Skeletal muscle satellite cell (primary cell): ENCODE data around the gene PKD1L1. TPM values are rescaled to one million over a fixed set of nuclear protein-coding genes. Genes with fewer than 3 reads are reported as not detected.
"Not testable (repeated sequence)": the region's sequence is repeated elsewhere in the genome, so short reads cannot be mapped to it uniquely, and the experiment has no call there.

ENCODE experiments used
- H3K27me3 ChIP-seq: 2 replicates; pipeline ENCODE4 v1.7.0; 2013; ENCODE audit warnings: low read length; ENCODE audit not compliant: control insufficient read depth, insufficient read depth
- H3K36me3 ChIP-seq: 2 replicates; pipeline ENCODE4 v1.7.0; 2013; ENCODE audit warnings: mild to moderate bottlenecking, control low read depth, low read length; ENCODE audit not compliant: insufficient read depth
- H3K4me1 ChIP-seq: 2 replicates; pipeline ENCODE4 v1.7.0; 2013; ENCODE audit warnings: low read length; ENCODE audit not compliant: control insufficient read depth, insufficient read depth
- H3K4me2 ChIP-seq: 2 replicates; pipeline ENCODE4 v1.7.0; 2013; ENCODE audit warnings: mild to moderate bottlenecking, low read length
- H3K4me3 ChIP-seq: 2 replicates; pipeline ENCODE4 v1.7.0; 2013; ENCODE audit warnings: low read length
- H3K9ac ChIP-seq: 2 replicates; pipeline ENCODE4 v1.7.0; 2013; ENCODE audit warnings: mild to moderate bottlenecking, low read depth, low read length, moderate library complexity
- H3K9me3 ChIP-seq: replicated peaks from 2 replicates; pipeline ENCODE4 v1.7.0; 2013; ENCODE audit warnings: mild to moderate bottlenecking, control low read depth, low read length
- total RNA-seq: library from RNA; depleted of rRNA; stranded (reverse); fragments of >200 nt; gene quantifications from 2 replicates; pipeline ENCODE4 v1.2.3, GENCODE V29; 2012; rRNA removed

PKD1L1 gene
- under 0.01 TPM in 2 replicates for total RNA-seq

- H3K4me2 ChIP-seq: no peak within 1 kb of the TSS
- no peaks in the 10 kb centered on the region for H3K36me3 ChIP-seq
- H3K27me3 ChIP-seq: no peaks in the 10 kb centered on the region
- peaks cover 6% of the 10 kb centered on the region for H3K4me1 ChIP-seq
- no peak within 1 kb of the TSS for H3K4me3 ChIP-seq
- no peak within 1 kb of the TSS for H3K9ac ChIP-seq
- no peaks in the 10 kb centered on the region for H3K9me3 ChIP-seq
Observed at GRCh38 chr7:47948141-47948790, at the start of gene PKD1L1. Gene PKD1L1, minus strand, starts transcription at chr7:47948466. Its CDS starts 26 bp downstream, at chr7:47948440.

- Histone ChIP-seq H3K9ac (no peak overlapping the region), H3K9me3 (no peaks in the 10 kb centered on the region), H3K4me2 (peak overlapping the region; percentile 90), H3K36me3 (no peaks in the 10 kb centered on the region), H3K4me3 (no peak overlapping the region), H3K27me3 (no peaks in the 10 kb centered on the region), H3K4me1 (peaks cover 3% of the 10 kb centered on the region)
Observed at GRCh38 chr7:47992446-47992845, 44.2 kb upstream of the PKD1L1 start.

DNA sequence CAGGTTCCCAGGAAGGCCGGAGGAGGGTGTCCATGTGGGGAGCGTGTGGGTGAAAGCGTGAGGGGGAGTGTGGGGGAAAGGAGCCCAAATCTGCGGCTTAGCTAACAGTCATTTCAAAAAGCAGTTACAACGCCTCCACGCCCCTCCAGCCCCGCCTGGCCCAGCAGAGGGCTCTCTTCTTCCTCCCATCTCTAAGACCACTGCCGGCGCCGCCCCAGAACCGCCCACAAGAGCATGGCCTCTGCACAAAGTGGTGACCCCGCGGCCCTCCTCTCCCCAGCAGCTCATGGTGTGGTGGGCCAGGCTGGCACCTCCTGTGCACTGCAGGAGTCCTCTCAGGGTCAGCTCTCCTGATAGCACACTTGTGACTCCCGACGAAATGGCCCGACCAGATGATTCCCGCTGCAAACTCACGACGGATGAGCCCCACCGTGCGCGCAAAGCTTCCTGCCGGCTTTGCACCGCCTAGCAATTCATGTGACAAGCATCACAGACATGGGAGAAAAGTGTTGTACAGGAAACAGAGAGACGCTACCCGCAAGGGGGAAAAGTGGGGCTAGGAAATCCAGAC is 43.6 kb upstream of the PKD1L1 start:
- Histone ChIP-seq H3K4me2 (peak overlapping the region; percentile 90), H3K4me3 (peak overlapping the region; percentile 72), H3K9ac (no peak overlapping the region), H3K9me3 (no peaks in the 10 kb centered on the region), H3K27me3 (no peaks in the 10 kb centered on the region), H3K4me1 (peaks cover 3% of the 10 kb centered on the region), H3K36me3 (no peaks in the 10 kb centered on the region)

- H3K4me2 ChIP-seq: peak overlapping the region; percentile 90
- H3K9ac ChIP-seq: no peak overlapping the region
- peak overlapping the region; percentile 72 for H3K4me3 ChIP-seq
- H3K27me3 ChIP-seq: no peaks in the 10 kb centered on the region
- H3K4me1 ChIP-seq: peaks cover 3% of the 10 kb centered on the region
- no peaks in the 10 kb centered on the region for H3K9me3 ChIP-seq
- no peaks in the 10 kb centered on the region for H3K36me3 ChIP-seq
Observed at GRCh38 chr7:47991270-47991669, 43.0 kb upstream of the PKD1L1 start.

DNA sequence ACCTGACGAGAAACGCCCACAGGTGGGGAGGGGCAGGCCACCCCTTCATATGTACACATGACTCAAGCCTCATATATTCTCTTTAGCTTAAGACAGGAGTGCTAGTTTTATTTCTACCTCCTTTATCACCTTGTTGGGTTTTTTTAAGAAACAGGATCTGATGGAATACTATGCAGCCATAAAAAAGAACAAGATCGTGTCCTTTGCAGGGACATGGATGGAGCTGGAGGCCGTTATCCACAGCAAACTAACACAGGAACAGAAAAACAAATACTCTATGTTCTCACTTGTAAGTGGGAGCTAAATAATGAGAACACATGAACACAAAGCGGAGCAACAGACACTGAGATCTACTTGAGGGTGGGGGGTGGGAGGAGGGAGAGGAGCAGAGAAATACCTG is 42.3 kb upstream of the PKD1L1 start:
- Histone ChIP-seq H3K9ac (no peak overlapping the region), H3K4me3 (no peak overlapping the region)

DNA sequence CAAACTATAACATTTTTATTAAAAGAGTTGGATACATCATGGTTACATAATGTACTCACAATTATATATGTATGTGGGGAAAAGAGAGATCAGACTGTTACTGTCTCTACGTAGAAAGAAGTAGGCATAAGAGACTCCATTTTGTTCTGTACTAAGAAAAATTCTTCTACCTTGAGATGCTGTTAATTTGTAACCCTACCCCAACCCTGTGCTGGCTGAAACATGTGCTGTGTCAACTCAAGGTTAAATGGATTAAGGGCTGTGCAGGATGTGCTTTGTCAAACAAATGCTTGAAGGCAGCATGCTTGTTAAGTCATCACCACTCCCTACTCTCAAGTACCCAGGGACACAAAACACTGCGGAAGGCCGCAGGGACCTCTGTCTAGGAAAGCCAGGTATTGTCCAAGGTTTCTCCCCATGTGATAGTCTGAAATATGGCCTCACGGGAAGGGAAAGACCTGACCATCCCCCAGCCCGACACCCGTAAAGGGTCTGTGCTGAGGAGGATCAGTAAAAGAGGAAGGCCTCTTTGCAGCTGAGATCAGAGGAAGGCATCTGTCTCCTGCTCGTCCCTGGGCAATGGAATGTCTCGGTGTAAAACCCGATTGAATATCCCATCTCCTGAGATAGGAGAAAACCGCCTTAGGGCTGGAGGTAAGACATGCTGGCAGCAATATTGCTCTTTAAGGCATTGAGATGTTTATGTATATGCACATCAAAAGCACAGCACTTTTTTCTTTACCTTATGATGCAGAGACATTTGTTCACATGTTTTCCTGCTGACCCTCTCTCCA is 41.5 kb upstream of the PKD1L1 start:
- not testable (repeated sequence) for H3K9ac ChIP-seq, H3K4me2 ChIP-seq, H3K4me3 ChIP-seq, H3K27me3 ChIP-seq, H3K4me1 ChIP-seq, H3K9me3 ChIP-seq, H3K36me3 ChIP-seq

More for the DNA sequence above, 42.3 kb upstream of the PKD1L1 start:
- Histone ChIP-seq H3K36me3 (no peaks in the 10 kb centered on the region), H3K27me3 (no peaks in the 10 kb centered on the region), H3K4me2 (no peak overlapping the region), H3K4me1 (peaks cover 3% of the 10 kb centered on the region), H3K9me3 (no peaks in the 10 kb centered on the region)

DNA sequence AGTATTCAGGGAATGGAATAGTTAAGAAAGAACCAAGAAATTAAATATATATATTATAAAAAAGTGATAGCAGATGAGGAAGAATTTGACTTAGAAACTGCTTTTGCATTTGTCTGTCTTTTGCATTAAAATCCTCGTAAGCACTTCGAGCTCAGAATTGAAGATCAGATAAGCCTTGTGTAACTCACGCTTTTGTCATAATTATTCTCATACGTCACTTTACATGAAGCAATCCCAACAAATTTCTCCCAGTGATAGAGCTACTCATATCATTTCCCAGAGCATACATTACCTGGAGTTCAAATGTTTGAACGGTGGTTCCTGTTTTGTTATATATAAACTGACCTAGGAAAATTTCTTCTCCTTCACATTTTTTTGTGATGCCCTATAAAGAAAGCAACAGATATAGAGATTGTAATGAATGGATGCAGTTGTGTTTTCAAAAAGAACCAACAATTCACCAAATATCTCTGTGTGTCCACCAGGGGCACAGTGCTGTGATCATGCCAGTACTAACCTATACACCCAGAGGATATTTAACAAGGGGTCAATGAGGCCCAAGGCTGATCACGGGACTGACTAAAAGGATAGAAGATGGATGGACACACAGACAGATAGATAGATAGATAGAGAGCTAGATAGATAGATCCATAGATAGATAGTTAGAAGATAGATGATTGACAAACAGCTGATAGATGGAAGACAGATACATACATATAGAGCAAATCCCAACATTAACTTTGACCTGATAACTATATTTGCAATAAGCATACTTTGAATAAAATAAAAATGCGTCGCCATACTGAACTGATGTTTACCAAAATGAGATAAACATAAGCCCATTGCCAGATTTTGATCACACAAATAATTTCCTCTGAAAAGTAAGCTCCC is 40.5 kb upstream of the PKD1L1 start:
- Histone ChIP-seq H3K9ac (no peak overlapping the region), H3K4me1 (peaks cover 3% of the 10 kb centered on the region), H3K9me3 (no peaks in the 10 kb centered on the region), H3K36me3 (no peaks in the 10 kb centered on the region), H3K4me2 (no peak overlapping the region), H3K4me3 (no peak overlapping the region), H3K27me3 (no peaks in the 10 kb centered on the region)

DNA sequence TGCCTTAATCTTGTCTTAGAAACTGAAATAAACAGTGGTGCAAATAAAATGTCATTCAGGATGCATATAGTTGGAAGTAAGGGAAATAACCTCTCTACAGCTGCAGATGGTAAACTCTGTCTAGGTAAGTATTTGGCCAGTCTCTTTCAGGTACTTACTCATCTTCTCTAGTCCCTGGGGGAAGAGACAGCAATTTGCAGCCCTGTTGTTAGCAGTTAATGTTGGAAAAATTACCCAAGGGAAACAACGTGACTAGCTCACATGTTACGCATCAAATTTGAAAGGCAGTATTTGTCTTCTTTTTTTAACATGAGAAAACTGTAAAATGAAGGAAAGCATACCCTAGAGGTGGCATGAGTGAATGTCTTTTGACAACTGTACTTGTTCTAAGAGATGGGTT is 34.3 kb upstream of the PKD1L1 start:
- H3K4me1 ChIP-seq: peaks cover 7% of the 10 kb centered on the region
- H3K9ac ChIP-seq: no peak overlapping the region
- H3K4me3 ChIP-seq: no peak overlapping the region
- no peaks in the 10 kb centered on the region for H3K27me3 ChIP-seq
- no peak overlapping the region for H3K4me2 ChIP-seq
- H3K36me3 ChIP-seq: peaks cover 7% of the 10 kb centered on the region
- H3K9me3 ChIP-seq: no peaks in the 10 kb centered on the region

GRCh38 chr7:47980648-47981047 is 32.4 kb upstream of the PKD1L1 start:
- not testable (repeated sequence) for H3K4me1 ChIP-seq, H3K4me3 ChIP-seq, H3K9me3 ChIP-seq, H3K27me3 ChIP-seq, H3K4me2 ChIP-seq, H3K9ac ChIP-seq
- H3K36me3 ChIP-seq: peaks cover 21% of the 10 kb centered on the region

DNA sequence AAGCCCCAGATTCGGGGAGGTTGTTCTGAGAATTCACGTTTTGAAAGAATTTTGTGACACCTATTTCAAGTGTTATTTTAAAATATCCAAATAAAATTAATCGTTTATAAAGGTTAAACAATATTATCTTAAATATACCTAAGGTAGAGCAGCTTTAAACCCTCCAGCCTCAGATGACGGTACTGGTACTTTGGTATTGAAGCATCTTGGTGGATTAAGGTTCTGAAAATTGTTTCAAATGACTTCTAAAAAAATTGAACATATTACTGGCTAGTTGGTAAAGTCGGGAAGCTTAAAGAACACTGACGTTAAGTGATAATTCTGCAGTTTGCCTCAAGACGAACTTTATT is 31.5 kb upstream of the PKD1L1 start:
- H3K27me3 ChIP-seq: no peaks in the 10 kb centered on the region
- peak overlapping the region; percentile 92 for H3K4me2 ChIP-seq
- H3K4me1 ChIP-seq: peaks cover 7% of the 10 kb centered on the region
- H3K36me3 ChIP-seq: peaks cover 26% of the 10 kb centered on the region
- H3K4me3 ChIP-seq: peak overlapping the region; percentile 88
- peak overlapping the region; percentile 84 for H3K9ac ChIP-seq
- H3K9me3 ChIP-seq: no peaks in the 10 kb centered on the region
